NCI-H2196 (cell line): Measurements from ENCODE around the gene HOXB13.
"Not testable (repeated sequence)": the region's sequence is repeated elsewhere in the genome, so short reads cannot be mapped to it uniquely, and the experiment has no call there.

Experiments used
- DNase-seq: peaks from one replicate; lab custom pipeline; 2025; ENCODE audit not compliant: unreplicated experiment; lab: John Stamatoyannopoulos, UW

HOXB13 gene

DNA sequence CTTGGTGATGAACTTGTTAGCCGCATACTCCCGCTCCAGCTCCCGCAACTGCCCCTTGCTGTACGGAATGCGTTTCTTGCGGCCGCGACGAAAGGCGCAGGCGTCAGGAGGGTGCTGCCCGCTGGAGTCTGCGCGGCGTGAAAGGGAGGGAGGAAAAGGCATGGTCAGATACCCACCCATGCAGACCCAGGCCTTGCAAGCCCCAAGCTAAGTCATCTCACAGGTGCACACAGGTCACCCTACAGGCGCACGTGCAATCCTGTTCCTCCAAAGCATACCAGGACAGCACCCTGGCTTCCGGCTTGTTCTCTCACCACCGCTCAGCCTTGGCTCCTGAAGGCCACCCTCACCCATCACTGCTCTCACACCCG lies 1.6 kb downstream of the HOXB13 start:
- DNase-seq = no peak

GRCh38 chr17:48726114-48726915 lies 2.2 kb downstream of the HOXB13 start:
- no peak for DNase-seq

- no peak for DNase-seq
Measured at GRCh38 chr17:48725288-48726064, 3.1 kb downstream of the HOXB13 start.

DNA sequence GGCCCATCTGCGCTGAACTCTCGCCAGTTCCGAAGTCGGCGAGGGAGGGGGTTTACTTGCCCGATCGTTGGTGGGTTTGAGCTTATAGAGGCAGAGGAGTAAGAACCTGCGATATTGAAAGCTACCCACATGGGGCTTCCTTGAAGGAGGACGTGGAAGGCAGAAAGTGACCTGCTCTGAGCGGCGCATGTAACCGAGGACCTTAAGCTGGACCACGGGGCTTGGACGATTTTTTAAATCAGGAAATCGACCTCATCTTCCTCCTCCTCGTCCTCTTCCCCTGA lies 3.6 kb downstream of the HOXB13 start:
- no peak for DNase-seq

- peak; percentile 55 for DNase-seq
Measured at GRCh38 chr17:48724251-48725003, 4.1 kb downstream of the HOXB13 start.

GRCh38 chr17:48723423-48724250 lies 4.9 kb downstream of the HOXB13 start:
- no peak for DNase-seq

- no peak for DNase-seq
Measured at GRCh38 chr17:48722915-48723422, 5.6 kb downstream of the HOXB13 start, which contains the start of gene PRAC2. PRAC2 (plus strand) TSS chr17:48723185; CDS start chr17:48724411, 1,226 bp downstream.

DNA sequence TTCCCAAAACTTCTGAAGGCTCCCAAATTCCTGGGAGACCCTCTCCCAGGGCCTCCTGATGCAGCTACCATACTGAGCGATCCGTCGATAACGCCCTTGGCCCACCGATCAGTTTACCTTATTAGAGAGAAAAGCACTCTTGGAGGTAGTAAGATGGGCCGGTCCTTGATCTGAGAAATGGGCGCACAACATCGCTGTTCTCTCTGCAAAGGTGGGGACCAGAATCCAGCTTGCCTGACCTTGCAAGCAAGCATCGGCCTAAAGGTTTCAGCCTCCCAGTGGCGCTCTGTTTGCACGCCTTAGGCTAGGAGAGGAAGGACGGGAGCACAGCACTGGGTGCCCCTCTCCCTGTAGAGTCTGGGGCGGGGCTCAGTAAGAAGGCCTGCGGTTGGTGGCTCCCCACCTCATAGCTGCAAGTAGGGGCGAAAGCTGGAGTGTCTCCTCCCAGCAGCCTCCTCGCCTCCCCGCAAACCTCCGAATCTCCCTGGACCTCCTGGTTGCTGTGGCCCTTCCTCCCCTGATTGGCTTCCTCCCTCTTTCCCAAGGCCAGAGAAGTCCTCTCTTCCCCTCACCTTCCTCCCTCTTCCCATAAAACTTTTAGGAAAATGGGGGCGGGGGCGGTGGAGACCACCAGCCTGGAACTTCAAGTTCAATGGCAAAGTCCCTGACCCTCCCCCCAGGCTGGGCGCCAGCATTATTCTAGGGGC lies 6.2 kb downstream of the HOXB13 start, which contains the start of gene PRAC1:
Gene PRAC1 (minus strand): TSS at position 318 of the 707 bp plus-strand sequence. CDS start 126 bp downstream, at position 192.
- DNase-seq = no peak

DNA sequence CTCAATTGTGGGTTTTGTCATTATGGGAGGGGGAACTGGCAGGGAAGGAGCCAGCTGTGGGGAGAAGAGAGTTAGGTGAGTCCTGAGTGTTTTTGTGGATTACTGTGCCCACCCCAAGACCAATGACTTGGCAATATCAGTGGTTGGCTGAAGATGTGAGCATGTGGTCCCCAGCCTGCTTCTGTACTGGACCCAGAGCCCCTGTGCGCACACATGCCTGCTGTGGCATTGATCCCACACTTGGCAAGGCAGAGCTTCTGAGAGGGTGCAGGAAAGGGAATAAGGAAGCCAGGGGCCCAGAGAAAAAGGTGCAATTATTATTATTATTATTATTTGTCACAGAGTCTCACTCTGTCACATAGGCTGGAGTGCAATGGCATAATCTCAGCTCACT lies 7.5 kb downstream of the HOXB13 start:
- no peak for DNase-seq

DNA sequence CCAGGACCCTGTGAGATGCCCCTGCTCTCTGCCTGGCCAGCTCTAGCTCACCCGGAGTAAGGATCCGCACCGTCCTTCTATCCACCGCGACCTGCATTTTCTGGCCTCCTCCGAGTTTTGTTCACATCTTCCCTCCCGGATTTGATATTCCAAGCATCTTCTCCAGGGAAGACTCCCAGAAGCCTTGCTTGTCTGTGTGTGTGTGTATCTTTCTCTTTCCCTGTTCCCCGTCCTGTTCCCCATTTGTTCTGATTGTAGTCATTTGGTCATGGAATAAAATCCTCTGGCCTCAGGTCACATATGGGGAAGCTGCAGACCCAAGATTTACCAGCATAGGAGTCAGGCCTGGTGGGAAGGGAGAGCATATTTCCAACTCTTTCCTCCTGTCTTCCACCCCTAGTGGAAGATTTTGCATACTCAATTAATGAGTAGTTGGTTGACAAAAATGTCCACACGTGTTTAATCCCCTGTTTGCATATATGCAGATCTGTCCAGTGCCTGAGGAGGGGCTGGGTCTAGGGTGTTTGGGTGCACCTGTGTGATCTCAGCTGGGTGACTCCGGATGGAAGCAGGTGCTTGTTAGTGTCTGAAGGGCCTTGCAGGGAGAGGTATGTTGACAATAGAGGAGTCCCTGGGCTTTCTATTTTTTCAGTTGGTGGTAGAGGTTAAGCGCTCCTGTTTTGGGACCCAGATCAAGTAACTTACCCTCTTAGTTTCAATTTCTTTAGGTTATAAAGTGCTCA lies 8.1 kb downstream of the HOXB13 start:
- DNase-seq = no peak

DNA sequence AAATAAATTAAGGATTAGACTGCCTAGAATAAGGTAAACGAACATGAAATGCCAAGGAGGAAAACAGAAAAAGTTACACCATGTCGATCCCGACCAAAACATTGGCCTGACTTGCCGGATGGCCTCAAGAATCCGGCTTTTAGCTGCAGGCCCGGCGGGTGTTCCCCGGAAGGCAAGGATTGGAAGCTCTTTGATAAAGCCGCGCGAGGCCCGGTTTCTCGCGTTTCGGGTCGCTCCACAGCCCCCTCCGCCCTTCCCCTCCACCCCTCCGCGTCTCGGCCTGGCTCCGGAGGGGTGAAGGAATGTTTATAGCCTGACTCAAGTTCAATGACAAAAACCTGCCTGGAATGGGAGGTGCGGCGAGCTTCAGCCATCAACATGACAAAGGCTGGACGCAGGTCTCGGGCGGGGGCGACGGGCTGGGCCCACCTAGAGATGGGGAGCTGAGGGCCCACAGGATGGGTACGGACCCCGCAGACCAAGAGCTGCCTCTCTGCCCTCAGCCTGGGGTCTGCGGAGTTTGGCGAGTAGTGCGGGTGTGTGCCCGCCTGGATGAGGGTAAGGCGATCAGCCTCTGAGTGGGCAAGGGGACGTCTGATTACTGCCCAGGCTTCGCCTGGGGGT lies 8.8 kb downstream of the HOXB13 start:
- DNase-seq = no peak

GRCh38 chr17:48718761-48719641 lies 9.5 kb downstream of the HOXB13 start:
- no peak for DNase-seq

DNA sequence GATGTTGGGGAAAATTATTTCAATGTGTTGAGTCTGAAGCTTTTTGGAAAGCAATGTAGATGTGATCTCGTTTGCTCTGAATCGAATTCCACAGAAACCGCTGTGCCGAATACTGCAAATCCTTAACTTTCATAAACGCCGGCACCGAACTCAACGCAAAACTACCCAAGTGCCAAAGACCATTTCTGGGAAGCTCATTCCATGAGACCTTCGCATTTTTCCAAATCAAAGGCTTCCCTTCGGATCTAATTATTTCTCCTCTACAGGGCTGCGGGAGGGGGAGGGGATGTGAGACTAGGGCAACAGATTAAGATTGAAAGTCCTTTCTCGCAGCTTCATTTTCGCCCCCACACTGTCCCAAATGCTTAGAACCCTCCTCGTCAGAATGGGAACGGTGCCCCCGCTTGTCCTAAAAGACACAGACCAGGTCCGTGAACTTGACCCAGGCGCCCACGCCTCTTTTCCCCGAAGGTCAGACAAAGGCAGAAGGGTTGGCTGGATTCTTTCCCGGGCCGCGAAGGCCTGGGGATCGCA lies 10.3 kb downstream of the HOXB13 start:
- DNase-seq = no peak

- DNase-seq = no peak
Measured at GRCh38 chr17:48717367-48718226, 11.0 kb downstream of the HOXB13 start.

- not testable (repeated sequence) for DNase-seq
Measured at GRCh38 chr17:48716549-48716948, 12.0 kb downstream of the HOXB13 start.

DNA sequence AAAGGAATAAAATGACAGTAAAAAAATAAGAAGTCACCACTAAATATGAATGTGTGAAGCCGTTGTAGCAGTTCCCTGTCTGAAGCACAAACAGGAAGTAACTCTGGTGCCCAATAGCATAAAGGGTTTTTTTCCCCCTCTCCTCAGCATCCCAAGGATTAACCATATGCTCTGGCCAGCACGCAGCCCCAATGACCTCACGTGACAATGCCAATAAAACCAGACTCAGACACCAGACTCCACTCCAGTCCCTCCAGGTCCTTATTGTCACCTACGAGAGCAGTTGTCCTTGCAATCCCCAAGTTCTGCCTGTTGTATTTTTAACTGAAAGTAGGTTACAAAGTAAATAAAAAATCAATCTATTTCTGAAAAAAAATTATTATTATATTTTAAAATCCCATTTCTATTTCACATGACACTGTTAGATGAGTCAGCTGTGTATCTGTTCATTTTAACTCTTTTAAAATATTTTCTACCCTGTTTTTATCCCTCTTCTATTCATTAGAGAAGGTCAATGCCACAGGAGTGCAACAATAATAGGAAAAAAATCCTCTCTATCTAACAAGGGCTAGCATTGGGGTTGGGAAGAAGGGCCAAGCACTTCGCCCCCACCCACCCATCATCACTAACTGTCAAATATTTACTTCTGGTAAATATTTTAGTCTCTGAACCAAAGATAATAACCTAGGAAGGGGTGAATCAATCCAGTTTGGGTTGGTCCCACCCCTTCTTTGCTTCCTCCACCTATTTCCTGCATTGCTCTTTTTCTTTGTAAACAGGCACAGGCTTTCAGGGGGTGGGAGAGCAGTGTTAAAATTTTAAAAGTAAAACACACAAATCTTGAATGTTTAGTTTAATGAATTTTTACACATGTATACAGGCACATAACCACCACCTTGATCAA lies 12.8 kb downstream of the HOXB13 start:
- DNase-seq = no peak
